Measurements from ENCODE around the gene CDH10. TPM values are rescaled to one million over a fixed set of nuclear protein-coding genes. Genes with fewer than 3 reads are reported as not detected.
A peak's percentile ranks its signal among the peaks of the same experiment; 100 is the strongest.

CDH10 gene
- total RNA-seq, 2 donors from 2014 or later, result 0.31 to 0.74 TPM

DNA sequence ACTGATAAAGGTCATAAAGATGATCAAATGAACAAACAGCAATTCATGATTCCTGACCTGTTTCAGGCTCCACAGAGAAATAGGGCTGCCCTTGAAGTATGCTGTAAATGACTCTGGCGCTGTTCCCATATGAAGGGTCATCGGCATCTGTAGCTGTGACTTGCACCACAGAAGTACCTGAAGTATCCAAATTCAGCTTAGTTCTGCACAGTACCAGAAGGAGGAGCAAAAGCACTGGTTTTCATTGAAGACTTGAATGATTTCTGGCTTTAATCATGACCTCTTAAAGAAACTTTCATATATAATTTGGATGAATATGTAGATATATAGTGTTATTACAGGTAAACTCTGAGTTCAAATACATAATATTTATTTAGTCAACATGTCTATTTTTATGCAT, 109.1 kb downstream of the CDH10 start:
- H3K27me3 ChIP-seq, result no peaks in the 10 kb centered on the region
- H3K4me1 ChIP-seq, result no peaks in the 10 kb centered on the region
- no peak for DNase-seq (ENCODE audit: low spot score)
- no peaks in the 10 kb centered on the region for H3K9me3 ChIP-seq
- no peak for TF ChIP-seq CTCF (IDR thresholded peaks at IDR 0.05)
- no peak overlapping the region for H3K27ac ChIP-seq
- H3K4me3 ChIP-seq, result no peak overlapping the region
- H3K36me3 ChIP-seq, result no peaks in the 10 kb centered on the region

DNA sequence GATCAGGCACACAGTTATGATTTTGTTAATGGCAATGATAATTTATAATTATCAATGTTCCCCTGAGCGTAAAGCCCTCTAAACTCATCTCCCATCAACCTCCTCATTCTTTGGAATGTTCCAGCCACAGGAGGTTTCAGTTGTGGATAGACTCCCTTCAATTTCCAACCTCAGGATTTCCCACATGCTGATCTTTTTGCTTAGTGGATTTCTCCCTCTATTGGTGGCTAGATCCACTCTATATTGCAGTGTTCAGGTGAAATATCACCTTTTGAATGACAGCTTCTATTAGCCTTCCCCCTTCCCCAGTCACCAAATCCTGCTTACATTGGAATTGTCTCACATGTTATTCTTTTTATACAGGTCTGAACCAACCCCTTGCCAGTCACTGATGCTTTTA, 113.9 kb downstream of the CDH10 start:
- H3K27ac ChIP-seq, result no peak overlapping the region
- no peak overlapping the region for H3K4me3 ChIP-seq
- H3K4me1 ChIP-seq, result no peaks in the 10 kb centered on the region
- no peaks in the 10 kb centered on the region for H3K9me3 ChIP-seq
- H3K27me3 ChIP-seq, result no peaks in the 10 kb centered on the region
- DNase-seq (ENCODE audit: low spot score), result no peak
- H3K36me3 ChIP-seq, result no peaks in the 10 kb centered on the region
- no peak for TF ChIP-seq CTCF (IDR thresholded peaks at IDR 0.05)

- no peaks in the 10 kb centered on the region for H3K4me1 ChIP-seq
- no peak for DNase-seq (ENCODE audit: low spot score)
Measured at GRCh38 chr5:24525414-24525813, 119.4 kb downstream of the CDH10 start.

DNA sequence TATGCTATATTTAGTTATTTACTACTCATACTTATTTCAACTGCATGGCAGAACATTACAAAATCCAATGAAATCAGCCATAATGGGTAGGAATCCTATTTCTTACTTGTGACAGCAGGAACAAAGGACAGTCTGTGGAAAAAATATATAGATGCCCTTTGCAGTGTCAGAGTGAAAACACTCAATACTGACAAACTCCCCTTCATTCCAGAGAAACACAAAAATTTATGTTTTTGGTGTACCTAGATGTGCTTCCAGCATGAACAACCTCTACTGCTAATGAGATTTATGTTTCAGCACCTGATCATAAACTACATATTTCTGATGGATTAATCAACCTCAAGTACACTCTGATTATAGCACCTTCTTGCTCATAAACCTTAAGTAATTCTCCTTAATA, 132.4 kb downstream of the CDH10 start:
- Histone ChIP-seq H3K4me3 (no peak overlapping the region), H3K36me3 (no peaks in the 10 kb centered on the region), H3K4me1 (no peaks in the 10 kb centered on the region), H3K9me3 (no peaks in the 10 kb centered on the region), H3K27ac (no peak overlapping the region), H3K27me3 (no peaks in the 10 kb centered on the region)
- DNase-seq (ENCODE audit: low spot score), result no peak
- no peak for TF ChIP-seq CTCF (IDR thresholded peaks at IDR 0.05)

More at GRCh38 chr5:24525414-24525813, 119.4 kb downstream of the CDH10 start:
- Histone ChIP-seq H3K4me3 (no peak overlapping the region), H3K36me3 (no peaks in the 10 kb centered on the region), H3K9me3 (no peaks in the 10 kb centered on the region), H3K27me3 (no peaks in the 10 kb centered on the region), H3K27ac (no peak overlapping the region)
- no peak for TF ChIP-seq CTCF (IDR thresholded peaks at IDR 0.05)

GRCh38 chr5:24510523-24510988, 134.2 kb downstream of the CDH10 start:
- no peaks in the 10 kb centered on the region for H3K9me3 ChIP-seq
- no peak for DNase-seq (ENCODE audit: low spot score)
- H3K27ac ChIP-seq, result peak overlapping the region in 1 of 2 donors; percentile 31
- H3K4me3 ChIP-seq, result no peak overlapping the region
- no peaks in the 10 kb centered on the region for H3K27me3 ChIP-seq
- no peak for TF ChIP-seq CTCF (IDR thresholded peaks at IDR 0.05)
- H3K36me3 ChIP-seq, result no peaks in the 10 kb centered on the region
- H3K4me1 ChIP-seq, result no peaks in the 10 kb centered on the region

DNA sequence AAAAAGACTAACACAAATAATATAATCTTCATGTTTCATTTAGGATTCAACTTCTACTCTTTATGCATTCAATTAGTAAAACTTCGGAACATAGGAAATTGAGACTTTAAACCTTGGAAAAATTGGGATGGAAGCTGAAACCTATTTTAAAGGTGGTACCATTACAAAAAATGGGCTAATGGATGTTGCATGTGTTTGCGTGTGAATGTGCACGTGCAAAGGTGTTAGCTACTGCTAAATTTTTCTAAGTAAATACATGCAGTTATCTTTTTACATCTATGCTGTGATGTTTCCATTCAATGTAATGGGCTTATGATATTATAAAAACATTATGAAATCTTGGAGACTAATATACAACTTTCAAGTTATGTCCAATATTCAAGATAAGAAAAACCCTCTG, 134.8 kb downstream of the CDH10 start:
- Histone ChIP-seq H3K9me3 (no peaks in the 10 kb centered on the region), H3K4me1 (no peaks in the 10 kb centered on the region), H3K36me3 (no peaks in the 10 kb centered on the region), H3K4me3 (no peak overlapping the region), H3K27me3 (no peaks in the 10 kb centered on the region), H3K27ac (no peak overlapping the region)
- no peak for TF ChIP-seq CTCF (IDR thresholded peaks at IDR 0.05)
- DNase-seq (ENCODE audit: low spot score), result no peak

Measured in right atrium auricular region (tissue), 2 donors.